LHCN-M2 (cell line): ENCODE data around the gene CAV2. TPM values are rescaled to one million over a fixed set of nuclear protein-coding genes. Genes with fewer than 3 reads are reported as not detected.

ENCODE experiments used
- DNase-seq: peaks from one replicate; pipeline ENCODE4 v3.0.0-alpha.2; 2012; ENCODE audit warnings: low read depth
- total RNA-seq: library from RNA; depleted of rRNA; stranded (reverse); fragments of >200 nt; gene quantifications from 2 replicates; pipeline ENCODE4 v1.2.3, GENCODE V29; 2014

CAV2 gene
- total RNA-seq, 1 experiment from 2014 or later = 259 TPM

- DNase-seq = peak; percentile 65
Measured at GRCh38 chr7:116495736-116496135, 3.8 kb upstream of the CAV2 start.

- DNase-seq = no peak
Measured at GRCh38 chr7:116496653-116497052, 2.9 kb upstream of the CAV2 start.

- no peak for DNase-seq
Measured at GRCh38 chr7:116497708-116498107, 1.8 kb upstream of the CAV2 start.

GRCh38 chr7:116500078-116500853 lies 728 bp downstream of the CAV2 start:
- DNase-seq = peak; percentile 66

DNA sequence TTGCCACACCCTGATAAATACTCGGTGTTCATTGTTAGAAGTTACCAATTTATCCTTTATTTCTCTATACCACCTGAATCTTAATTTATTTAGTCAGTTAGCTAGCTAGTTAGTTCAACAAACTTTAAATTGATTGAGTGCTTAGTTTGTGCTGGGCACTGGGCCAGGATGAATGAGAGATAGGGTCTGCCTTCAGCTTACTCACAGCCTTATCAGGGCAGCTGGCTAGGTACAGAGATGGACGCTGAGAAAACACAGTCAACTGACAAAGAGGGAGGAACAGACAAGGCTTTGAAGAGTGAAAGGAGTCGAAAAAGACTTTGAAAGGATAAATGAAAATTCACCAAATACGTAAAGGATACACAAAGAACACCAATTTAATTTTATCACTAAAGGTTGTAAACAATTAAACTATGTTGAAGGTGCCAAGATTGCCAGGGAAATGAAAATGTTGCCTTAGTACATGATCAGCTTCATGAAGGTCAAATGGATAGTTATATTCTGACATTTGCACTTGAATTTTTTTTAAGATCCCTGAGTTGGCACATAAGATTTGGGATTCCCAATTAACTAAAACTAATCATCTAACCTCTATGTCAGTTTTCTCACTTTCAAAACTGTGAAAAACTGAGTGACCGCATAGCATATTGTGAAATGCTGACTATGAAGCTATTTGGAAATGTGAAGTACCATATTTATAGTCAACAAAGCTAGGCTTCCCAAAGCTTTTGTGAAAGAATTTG lies 2.1 kb downstream of the CAV2 start:
- peak; percentile 68 for DNase-seq

DNA sequence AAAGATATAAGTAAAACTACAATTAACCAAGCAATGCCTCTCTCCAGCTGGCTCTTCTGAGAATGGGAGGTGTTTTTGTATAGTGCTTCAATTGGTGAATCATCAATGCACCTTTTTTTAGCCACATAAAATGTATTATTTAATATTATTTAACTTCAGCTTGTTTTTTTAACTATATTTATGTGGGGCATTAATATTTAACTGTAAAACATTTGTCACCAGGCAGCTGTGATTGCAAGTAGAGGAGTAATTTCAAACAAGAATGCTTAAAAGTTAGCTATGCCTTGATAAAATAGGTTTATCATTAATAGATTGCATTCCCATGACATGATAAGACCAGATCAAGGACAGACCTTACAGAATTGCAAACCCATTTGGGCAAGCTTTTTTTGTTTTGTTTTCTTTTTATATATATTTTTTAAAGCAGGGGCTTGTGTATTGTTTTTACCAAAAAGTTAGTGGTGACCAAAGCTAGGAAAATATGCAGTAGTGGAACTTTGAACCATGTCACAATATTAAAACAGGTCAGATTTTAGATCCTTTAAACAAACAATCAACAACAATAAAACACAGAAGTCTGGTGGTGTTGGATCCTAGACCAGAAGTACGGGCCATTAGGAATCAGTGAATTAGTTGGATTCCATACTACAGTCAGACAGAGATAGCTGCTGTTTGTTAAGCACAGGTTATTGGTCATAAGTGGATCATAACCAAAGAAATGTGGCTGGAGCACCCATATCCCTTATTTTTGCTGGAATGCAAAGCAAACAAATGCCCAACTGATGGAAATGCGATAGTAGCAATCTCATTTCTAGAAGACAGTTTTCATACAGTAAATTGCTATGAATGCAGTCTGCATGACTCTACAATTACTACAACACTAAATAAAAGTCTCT lies 2.9 kb downstream of the CAV2 start:
- peak; percentile 58 for DNase-seq

- no peak for DNase-seq
Measured at GRCh38 chr7:116503835-116504234, 4.3 kb downstream of the CAV2 start.

GRCh38 chr7:116505278-116505677 lies 5.7 kb downstream of the CAV2 start:
- no peak for DNase-seq

DNA sequence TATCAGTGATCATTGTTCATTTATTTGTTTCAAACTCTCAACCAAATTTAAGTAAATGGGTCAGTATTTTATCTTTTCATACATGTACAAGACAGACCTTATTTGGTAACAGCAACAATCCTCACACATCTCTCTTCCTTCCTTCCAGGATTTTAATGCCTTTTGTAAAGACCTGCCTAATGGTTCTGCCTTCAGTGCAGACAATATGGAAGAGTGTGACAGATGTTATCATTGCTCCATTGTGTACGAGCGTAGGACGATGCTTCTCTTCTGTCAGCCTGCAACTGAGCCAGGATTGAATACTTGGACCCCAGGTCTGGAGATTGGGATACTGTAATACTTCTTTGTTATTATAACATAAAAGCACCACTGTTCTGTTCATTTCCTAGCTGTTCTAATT lies 6.3 kb downstream of the CAV2 start:
- no peak for DNase-seq

DNA sequence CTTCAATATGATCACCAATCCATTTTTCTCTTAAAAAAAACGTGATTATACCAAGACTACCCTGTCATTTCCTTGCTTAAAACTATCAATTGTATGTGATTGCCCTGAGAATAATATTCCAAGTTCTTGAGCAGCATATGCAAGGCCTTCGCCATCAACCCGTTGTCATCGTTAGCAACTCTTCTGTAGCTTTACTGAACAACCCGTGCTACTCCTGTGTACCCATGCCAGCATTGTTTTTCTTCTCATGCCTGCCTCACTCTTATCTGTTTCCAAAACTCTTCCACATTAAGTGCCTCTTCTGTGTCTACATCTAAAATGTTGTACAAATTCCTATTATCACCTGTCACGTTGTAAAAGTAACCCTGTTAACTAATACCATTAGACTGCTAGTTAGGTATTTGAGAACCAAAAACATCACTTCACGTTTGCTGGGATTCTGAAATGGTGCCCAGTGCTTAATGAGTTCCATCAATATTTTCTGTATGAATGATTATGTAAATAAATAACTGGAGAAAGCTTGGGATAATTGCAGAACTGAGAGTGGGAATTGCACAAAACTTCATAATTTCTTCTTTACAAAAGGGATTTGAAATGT lies 10.5 kb downstream of the CAV2 start:
- no peak for DNase-seq

DNA sequence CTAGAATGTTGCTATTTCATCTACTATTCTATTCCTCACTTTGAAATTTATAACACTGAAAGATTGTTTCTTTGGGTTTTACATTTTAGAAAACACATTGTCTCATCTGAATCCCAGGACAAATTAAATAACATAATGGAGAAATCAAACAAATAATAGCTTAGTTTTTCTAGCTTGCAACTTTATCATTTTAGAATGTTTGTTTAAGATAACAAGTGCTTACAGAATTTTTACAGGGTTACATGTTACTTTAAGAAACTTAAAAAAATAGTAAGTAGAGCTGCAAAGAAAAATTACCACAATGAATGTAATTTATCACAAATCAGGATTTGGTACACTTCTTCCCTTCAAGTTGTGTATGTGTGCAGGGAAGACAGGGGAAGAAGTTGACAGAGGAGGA lies 11.3 kb downstream of the CAV2 start:
- no peak for DNase-seq

- peak; percentile 90 for DNase-seq
Measured at GRCh38 chr7:116511552-116512519, 12.3 kb downstream of the CAV2 start.

- peak; percentile 83 for DNase-seq
Measured at GRCh38 chr7:116512520-116513188, 13.1 kb downstream of the CAV2 start.

GRCh38 chr7:116515584-116515983 lies 16.0 kb downstream of the CAV2 start:
- no peak for DNase-seq

GRCh38 chr7:116516324-116516723 lies 16.8 kb downstream of the CAV2 start:
- no peak for DNase-seq

DNA sequence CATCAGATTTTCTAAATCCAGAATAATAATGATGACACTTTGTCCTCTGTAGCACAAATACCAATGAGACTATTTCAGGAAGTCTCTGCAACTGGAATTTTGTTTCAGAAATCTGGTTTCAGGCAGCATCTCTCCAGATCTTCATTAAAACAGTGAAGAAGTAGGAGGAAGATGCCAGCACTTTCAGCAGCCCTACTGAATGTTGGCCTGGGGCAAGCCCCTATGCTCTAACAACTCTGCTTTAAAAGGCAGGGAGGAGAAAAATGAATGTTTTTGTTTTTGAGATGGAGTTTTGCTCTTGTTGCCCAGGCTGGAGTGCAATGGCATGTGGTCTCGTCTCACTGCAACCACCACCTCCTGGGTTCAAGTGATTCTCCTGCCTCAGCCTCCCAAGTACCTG lies 18.1 kb downstream of the CAV2 start:
- no peak for DNase-seq

DNA sequence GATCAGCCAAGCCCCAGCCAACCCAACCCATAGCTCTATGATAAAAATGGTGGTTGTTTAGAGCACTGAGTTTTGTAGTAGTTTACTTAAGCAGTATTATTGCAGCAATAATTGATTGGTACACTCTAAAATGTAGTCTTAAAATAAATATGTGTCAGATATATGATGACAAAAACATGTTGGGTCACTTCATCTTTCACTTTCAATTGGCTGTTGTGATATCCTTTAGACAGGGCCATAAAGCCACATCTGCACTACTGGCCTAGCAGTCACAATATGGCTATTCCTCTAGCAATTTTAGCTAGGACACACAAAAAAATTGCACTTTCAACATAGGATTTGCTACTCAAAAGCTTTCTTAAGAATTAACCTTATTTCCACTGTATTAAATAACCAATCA lies 19.4 kb downstream of the CAV2 start:
- no peak for DNase-seq

DNA sequence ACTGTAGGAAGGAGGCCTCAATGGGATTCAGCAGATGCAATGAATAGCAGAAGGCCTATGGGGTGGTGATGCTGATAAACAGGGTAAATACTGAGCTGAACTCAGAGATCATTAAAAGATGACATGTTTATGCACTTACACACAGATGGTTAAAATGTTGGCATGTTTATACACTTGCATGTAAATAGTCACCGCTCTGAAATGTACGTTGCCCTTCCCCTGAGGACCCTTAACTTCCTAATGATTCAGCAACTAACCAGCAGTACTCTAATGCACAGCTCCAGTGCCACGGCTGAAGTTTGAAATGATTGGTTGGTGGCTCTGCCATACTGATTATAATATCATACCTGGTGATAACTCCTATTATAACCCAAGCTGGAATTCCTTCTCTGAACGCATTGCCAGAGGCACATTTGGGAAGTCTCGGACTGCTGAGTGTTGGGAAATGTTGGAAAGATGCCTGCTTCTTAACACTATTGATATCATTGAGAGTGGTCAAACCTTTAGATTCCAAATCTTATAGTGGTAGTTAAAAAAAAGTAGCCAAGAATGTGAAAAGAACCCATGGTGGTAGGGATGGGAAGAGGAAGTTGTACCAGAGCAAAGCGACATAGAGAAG lies 21.6 kb downstream of the CAV2 start:
- no peak for DNase-seq

DNA sequence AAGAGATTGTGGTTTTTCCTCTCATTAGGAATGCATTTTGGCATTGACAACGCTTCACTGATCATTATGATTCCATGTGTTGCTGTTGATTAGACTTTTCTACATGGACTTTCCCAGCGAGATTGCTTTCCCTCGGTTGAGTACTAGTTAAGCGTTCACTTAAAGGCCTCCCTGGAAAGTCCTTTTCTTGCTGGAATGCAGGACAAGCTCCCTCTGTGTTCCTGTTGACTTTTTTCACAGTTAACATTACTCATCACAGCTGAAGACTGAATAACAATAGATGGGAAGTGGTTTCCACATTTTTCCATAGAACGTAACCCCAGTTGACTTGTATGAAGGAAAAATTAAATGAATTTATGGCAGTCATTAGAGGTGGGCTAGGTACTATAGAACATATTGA lies 22.7 kb downstream of the CAV2 start:
- peak; percentile 98 for DNase-seq
